Skeletal muscle tissue (tissue), 4 donors: ENCODE measurements around the gene GRK4. TPM values are rescaled to one million over a fixed set of nuclear protein-coding genes. Genes with fewer than 3 reads are reported as not detected.

Experiments used
- H3K27ac ChIP-seq: one replicate; pipeline ENCODE4 v1.7.0; 2013; ENCODE audit warnings: mild to moderate bottlenecking, low read depth, low read length, inconsistent platforms
- H3K27me3 ChIP-seq, 3 donors: one replicate each; pipeline ENCODE4 v1.7.0; 2013; ENCODE audit warnings: low read length in 3 of 3; ENCODE audit not compliant: control insufficient read depth in 3 of 3, insufficient read depth in 3 of 3
- H3K36me3 ChIP-seq, 3 donors: one replicate each; pipeline ENCODE4 v1.7.0; 2013; ENCODE audit warnings: low read length in 3 of 3; ENCODE audit not compliant: control insufficient read depth in 3 of 3, insufficient read depth in 3 of 3
- H3K4me1 ChIP-seq, 3 donors: one replicate each; pipeline ENCODE4 v1.7.0; 2013; ENCODE audit warnings: low read length in 3 of 3, mild to moderate bottlenecking in 3 of 3; ENCODE audit not compliant: control insufficient read depth in 3 of 3, insufficient read depth in 3 of 3
- H3K4me3 ChIP-seq, 3 donors: one replicate each; pipeline ENCODE4 v1.7.0; 2013; ENCODE audit warnings: low read length in 3 of 3
- H3K9ac ChIP-seq, 3 donors: one replicate each; pipeline ENCODE4 v1.7.0; 2013; ENCODE audit warnings: low read length in 3 of 3, mild to moderate bottlenecking in 3 of 3, moderate library complexity in 2 of 3, low read depth in 1 of 3
- H3K9me3 ChIP-seq, 3 donors: one replicate each; pipeline ENCODE4 v1.7.0; 2013; ENCODE audit warnings: low read length in 3 of 3; ENCODE audit not compliant: control insufficient read depth in 3 of 3
- total RNA-seq: library from RNA; depleted of rRNA; stranded (reverse); fragments of >200 nt; gene quantifications from one replicate; pipeline ENCODE4 v1.2.3, GENCODE V29; 2014
- donor health status: Osteomylitis.

The GRK4 gene
- total RNA-seq, 1 donor from 2014 or later, result 12.5 TPM

GRCh38 chr4:3022651-3023050, 59.3 kb downstream of the GRK4 start:
- Histone ChIP-seq H3K4me1 (no peaks in the 10 kb centered on the region), H3K4me3 (no peak overlapping the region), H3K9ac (no peak overlapping the region), H3K27ac (no peak overlapping the region), H3K27me3 (no peaks in the 10 kb centered on the region), H3K9me3 (no peaks in the 10 kb centered on the region), H3K36me3 (no peaks in the 10 kb centered on the region)

DNA sequence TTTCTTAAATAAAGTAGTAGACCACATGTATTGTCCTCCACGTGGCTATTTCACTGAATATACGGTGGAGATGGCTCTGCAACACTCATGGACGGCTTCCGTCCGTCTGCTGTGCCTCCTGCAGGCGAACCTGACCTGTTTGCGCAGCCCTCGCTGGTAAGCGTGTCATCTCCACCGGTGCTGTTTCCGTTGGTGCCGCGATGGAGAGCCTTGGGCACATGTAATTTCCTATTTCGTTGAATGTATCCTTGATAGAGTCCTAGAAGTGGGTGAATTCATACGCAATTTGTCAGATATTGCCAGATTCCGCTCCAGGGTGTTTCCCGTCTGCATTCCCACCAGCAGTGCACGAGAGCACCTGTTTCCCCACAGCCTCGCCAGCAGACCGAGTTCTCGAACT, 62.5 kb downstream of the GRK4 start:
- no peaks in the 10 kb centered on the region for H3K9me3 ChIP-seq
- H3K27me3 ChIP-seq, result no peaks in the 10 kb centered on the region

GRCh38 chr4:3026540-3026939, 63.2 kb downstream of the GRK4 start:
- no peak overlapping the region for H3K4me3 ChIP-seq
- H3K9me3 ChIP-seq, result no peaks in the 10 kb centered on the region
- no peak overlapping the region for H3K9ac ChIP-seq
- no peaks in the 10 kb centered on the region for H3K27me3 ChIP-seq
- no peak overlapping the region for H3K27ac ChIP-seq
- no peaks in the 10 kb centered on the region for H3K36me3 ChIP-seq
- no peaks in the 10 kb centered on the region for H3K4me1 ChIP-seq

More for the DNA sequence above, 62.5 kb downstream of the GRK4 start:
- no peak overlapping the region for H3K27ac ChIP-seq
- no peaks in the 10 kb centered on the region for H3K4me1 ChIP-seq
- no peak overlapping the region for H3K4me3 ChIP-seq
- H3K36me3 ChIP-seq, result no peaks in the 10 kb centered on the region
- no peak overlapping the region for H3K9ac ChIP-seq

DNA sequence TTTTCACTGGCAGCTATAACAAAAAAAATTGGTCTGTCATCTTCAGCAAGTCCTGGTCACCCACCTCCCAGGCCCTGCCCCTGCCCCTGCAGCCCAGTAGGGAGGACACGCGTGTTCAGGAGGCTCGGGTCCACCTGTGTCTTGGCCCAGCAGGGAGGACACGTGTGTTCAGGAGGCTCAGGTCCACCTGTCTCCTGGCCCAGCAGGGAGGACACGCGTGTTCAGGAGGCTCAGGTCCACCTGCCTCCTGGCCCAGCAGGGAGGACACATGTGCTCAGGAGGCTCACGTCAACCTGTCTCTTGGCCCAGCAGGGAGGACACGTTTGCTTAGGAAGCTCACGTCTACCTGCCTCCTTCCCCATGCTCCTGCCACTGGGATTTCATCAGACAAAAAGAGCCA, 66.1 kb downstream of the GRK4 start:
- H3K9me3 ChIP-seq, result no peaks in the 10 kb centered on the region
- no peak overlapping the region for H3K9ac ChIP-seq
- no peak overlapping the region for H3K4me3 ChIP-seq
- peaks cover 0 to 3% (median 0%) of the 10 kb centered on the region in 3 donors for H3K27me3 ChIP-seq
- no peak overlapping the region for H3K27ac ChIP-seq
- H3K36me3 ChIP-seq, result no peaks in the 10 kb centered on the region
- no peaks in the 10 kb centered on the region for H3K4me1 ChIP-seq

DNA sequence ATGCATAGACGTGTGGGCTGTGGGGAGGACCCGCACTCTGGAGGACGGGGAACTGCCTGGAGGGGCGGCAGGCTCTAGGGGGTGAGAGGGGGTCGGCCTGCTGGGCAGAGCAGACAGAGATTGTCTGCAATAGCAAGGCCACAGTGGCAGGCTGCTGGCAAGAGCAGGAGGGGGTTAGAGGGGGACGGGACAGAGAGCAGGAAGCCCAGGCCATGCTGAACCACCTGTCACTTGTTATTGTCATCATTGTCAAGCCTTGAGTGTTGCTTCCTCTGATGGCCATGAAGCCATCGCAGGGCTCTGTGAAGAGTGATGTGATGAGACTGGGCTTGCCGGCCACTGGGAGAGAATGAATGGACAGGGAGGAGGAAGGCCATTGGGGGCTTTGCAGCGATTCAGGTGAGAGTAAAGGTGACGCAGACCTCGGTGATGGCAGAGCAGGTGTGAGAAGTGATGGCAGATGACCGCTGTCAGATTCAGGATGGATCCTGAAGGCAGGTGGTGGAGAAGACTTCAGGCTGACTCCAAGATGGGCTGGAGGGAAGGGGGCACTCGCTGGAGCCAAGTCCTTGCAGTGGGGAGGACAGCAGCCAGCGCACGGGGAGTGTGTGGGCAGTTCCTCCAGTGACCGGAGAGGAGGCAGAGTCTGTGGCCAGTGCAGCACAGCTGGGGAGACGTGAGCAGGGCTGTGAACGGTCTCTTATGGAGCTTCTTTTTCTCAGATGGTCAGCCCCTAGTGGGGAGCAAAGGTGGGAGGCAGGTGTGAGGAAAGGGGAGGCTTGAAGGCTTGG, 67.4 kb downstream of the GRK4 start:
- Histone ChIP-seq H3K27me3 (peaks cover 0 to 3% (median 0%) of the 10 kb centered on the region in 3 donors), H3K36me3 (no peaks in the 10 kb centered on the region), H3K4me3 (no peak overlapping the region), H3K9me3 (no peaks in the 10 kb centered on the region), H3K4me1 (no peaks in the 10 kb centered on the region), H3K27ac (no peak overlapping the region), H3K9ac (no peak overlapping the region)

DNA sequence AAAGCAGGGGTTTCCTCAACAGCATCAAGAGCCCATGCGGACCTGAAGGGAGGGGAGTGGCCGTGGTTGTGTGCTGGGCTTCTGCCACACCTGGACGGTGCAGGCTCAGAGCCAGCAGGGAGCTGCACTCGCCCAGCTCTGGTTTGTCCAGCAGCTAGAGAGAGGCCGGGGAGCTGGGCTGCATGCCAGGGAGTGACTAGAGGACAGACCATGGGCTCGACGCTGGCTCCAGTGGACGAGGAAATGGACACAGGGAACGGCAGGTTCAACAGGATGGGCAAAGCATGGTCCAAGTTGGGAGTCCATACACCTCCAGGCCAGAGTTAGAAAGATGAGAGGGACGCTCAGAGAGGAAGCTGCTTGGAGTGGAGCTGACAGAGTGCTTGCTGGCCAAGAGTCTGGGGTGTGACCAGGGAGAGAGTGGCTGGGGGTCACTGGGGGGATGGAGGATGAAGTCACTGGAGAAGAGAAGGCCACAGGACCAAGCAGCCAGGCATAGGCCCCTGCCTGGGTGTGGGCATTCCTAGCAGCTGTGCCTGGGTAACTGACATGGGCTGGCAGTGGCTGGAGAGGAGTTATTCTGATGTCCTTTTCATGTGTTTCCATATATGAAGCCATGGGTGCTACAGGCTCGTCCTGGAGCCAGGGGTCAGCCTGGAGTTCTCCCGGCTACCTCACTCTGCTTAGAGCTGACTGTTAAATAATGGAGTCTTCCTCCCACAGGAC, 68.1 kb downstream of the GRK4 start:
- H3K27ac ChIP-seq, result no peak overlapping the region
- no peaks in the 10 kb centered on the region for H3K36me3 ChIP-seq
- H3K4me3 ChIP-seq, result no peak overlapping the region
- H3K27me3 ChIP-seq, result peaks cover 0 to 3% (median 0%) of the 10 kb centered on the region in 3 donors
- H3K9ac ChIP-seq, result no peak overlapping the region
- no peaks in the 10 kb centered on the region for H3K9me3 ChIP-seq
- H3K4me1 ChIP-seq, result no peaks in the 10 kb centered on the region

- H3K27ac ChIP-seq, result no peak overlapping the region
- H3K9me3 ChIP-seq, result no peaks in the 10 kb centered on the region
- H3K4me3 ChIP-seq, result no peak overlapping the region
- H3K9ac ChIP-seq, result no peak overlapping the region
- peaks cover 0 to 3% (median 0%) of the 10 kb centered on the region in 3 donors for H3K27me3 ChIP-seq
- H3K4me1 ChIP-seq, result peaks cover 11 to 17% (median 13%) of the 10 kb centered on the region in 3 donors
- no peaks in the 10 kb centered on the region for H3K36me3 ChIP-seq
These were observed 70.9 kb downstream of the GRK4 start for GRCh38 chr4:3034231-3034630.

- H3K9me3 ChIP-seq, result no peaks in the 10 kb centered on the region
- no peak overlapping the region for H3K9ac ChIP-seq
- H3K4me1 ChIP-seq, result peaks cover 11 to 17% (median 13%) of the 10 kb centered on the region in 3 donors
- H3K27ac ChIP-seq, result no peak overlapping the region
- peaks cover 0 to 3% (median 0%) of the 10 kb centered on the region in 3 donors for H3K27me3 ChIP-seq
- no peak overlapping the region for H3K4me3 ChIP-seq
- no peaks in the 10 kb centered on the region for H3K36me3 ChIP-seq
These were observed 71.9 kb downstream of the GRK4 start for GRCh38 chr4:3035249-3035648.

DNA sequence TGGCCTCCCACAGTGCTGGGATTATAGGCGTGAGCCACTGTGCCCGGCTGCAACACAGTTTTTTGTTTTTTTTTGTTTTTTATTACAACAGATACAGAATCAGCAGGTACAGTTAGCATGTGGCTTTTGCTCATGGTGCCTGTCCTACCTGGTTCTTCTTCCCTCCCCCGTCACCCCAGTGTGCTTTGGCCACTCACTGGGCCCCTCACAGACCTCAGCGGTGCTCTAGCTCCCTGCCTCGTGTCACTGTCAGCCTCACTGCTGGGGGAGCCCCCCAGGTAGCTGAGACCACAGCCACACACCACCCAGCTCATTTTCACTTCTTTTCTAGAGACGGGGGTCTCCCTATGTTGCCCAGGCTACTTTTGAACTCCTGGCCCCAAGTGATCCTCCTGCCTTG, 72.3 kb downstream of the GRK4 start:
- Histone ChIP-seq H3K4me1 (peaks cover 11 to 18% (median 13%) of the 10 kb centered on the region in 3 donors), H3K9me3 (no peaks in the 10 kb centered on the region), H3K9ac (no peak overlapping the region), H3K4me3 (no peak overlapping the region), H3K36me3 (no peaks in the 10 kb centered on the region), H3K27me3 (peaks cover 0 to 3% (median 0%) of the 10 kb centered on the region in 3 donors), H3K27ac (no peak overlapping the region)
